OCI-LY7 (cell line): ENCODE results near the gene DBR1.

Source experiments
- CTCF ChIP-seq: fragments of 200-600 bp; sonication (generic); conservative IDR thresholded peaks from 2 replicates; pipeline ENCODE4 v1.5.1; 2014; ENCODE audit warnings: mild to moderate bottlenecking, antibody characterized with exemption, low read length, moderate library complexity, mixed read lengths
- EZH2phosphoT487 ChIP-seq: fragments of 200-600 bp; sonication (generic); IDR thresholded peaks from 2 replicates; pipeline ENCODE4 v1.6.1; 2018; ENCODE audit warnings: low read depth, borderline replicate concordance, mild to moderate bottlenecking, mixed run types, antibody characterized with exemption, low read length, moderate library complexity, mixed read lengths

- no peak for TF ChIP-seq CTCF
- TF ChIP-seq EZH2phosphoT487: no peak
Observed at GRCh38 chr3:138206196-138206595, 31.5 kb upstream of the DBR1 start.
